ENCODE measurements around the gene RNF25. TPM values are rescaled to one million over a fixed set of nuclear protein-coding genes. Genes with fewer than 3 reads are reported as not detected.

Gene RNF25
- 25.0 TPM for total RNA-seq

GRCh38 chr2:218671654-218672566, at the start of gene RNF25, which contains the start of gene STK36:
Gene RNF25, minus strand, starts transcription at chr2:218672002. Its CDS starts 32 bp downstream, at chr2:218671970.
Gene STK36, plus strand, starts transcription at chr2:218672086. Its CDS starts 744 bp downstream, at chr2:218672830.

GRCh38 chr2:218710687-218711549, 39.1 kb upstream of the RNF25 start, which contains the start of gene TTLL4:
Gene TTLL4, plus strand, starts transcription at chr2:218710835. Its CDS starts 26,842 bp downstream, at chr2:218737677.

GRCh38 chr2:218659258-218659987, 12.4 kb downstream of the RNF25 start, which contains the start of the genes BCS1L and ZNF142:
Gene BCS1L, plus strand, starts transcription at chr2:218659683. Its CDS starts 1,305 bp downstream, at chr2:218660988.
Gene ZNF142, minus strand, starts transcription at chr2:218659623. Its CDS starts 3,194 bp downstream, at chr2:218656429.

Other genes with a start within 250 kb of the RNF25 start
- 43.8 TPM for gene USP37, start 103.7 kb downstream of the RNF25 start, total RNA-seq
- gene CNOT9, start 103.2 kb downstream of the RNF25 start, total RNA-seq: 53.8 TPM
- 2.2 TPM for gene PLCD4, start 64.1 kb downstream of the RNF25 start, total RNA-seq
- 31.0 TPM for gene ZNF142, start 12.4 kb downstream of the RNF25 start, total RNA-seq
- gene BCS1L, start 12.3 kb downstream of the RNF25 start, total RNA-seq: 30.4 TPM
- 77.0 TPM for gene STK36, start 84 bp upstream of the RNF25 start, total RNA-seq
- 21.9 TPM for gene TTLL4, start 38.8 kb upstream of the RNF25 start, total RNA-seq
- 3.4 TPM for gene CYP27A1, start 110.1 kb upstream of the RNF25 start, total RNA-seq
- not detected for gene PRKAG3, start 159.8 kb upstream of the RNF25 start, total RNA-seq
- not detected for gene WNT6, start 187.8 kb upstream of the RNF25 start, total RNA-seq
- not detected for gene WNT10A, start 208.8 kb upstream of the RNF25 start, total RNA-seq